ENCODE measurements around the gene SLC22A16. TPM values are rescaled to one million over a fixed set of nuclear protein-coding genes. Genes with fewer than 3 reads are reported as not detected.
A peak's percentile ranks its signal among the peaks of the same experiment; 100 is the strongest.
"Not testable (repeated sequence)": the region's sequence is repeated elsewhere in the genome, so short reads cannot be mapped to it uniquely, and the experiment has no call there.

The SLC22A16 gene
- total RNA-seq, 1 experiment from 2014 or later, result not detected

DNA sequence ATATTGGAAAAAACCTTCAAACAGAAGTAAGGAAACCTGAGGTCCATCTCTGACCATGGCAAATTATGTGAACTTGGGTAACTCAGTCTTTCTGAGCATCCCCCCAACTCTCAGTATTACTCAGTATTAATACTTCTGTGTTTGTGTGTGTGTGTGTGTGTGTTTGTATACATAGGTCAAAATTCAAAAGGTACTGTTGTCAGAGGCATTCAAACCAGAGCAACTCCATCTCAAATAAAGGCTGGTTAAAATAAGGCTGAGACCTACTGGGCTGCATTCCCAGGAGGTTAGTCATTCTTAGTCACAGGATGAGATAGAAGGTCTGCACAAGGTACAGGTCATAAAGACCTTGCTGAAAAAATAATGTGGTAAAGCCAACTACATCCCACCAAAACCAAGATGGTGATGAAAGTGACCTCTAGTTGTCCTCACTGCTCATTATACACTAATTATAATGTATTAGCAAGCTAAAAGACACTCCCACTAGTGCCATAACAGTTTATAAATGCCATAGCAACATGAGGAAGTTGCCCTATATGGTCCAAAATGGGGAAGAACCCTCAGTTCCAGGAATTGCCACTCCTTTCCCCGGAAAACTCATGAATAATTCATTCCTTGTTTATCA, 33.3 kb upstream of the SLC22A16 start:
- Histone ChIP-seq H3K9me3 (replicated peaks) (no peaks in the 10 kb centered on the region; the same call in none of the 2 replicates), H3K27me3 (replicated peaks) (no peaks in the 10 kb centered on the region), H3K4me3 (no peak overlapping the region), H3K4me1 (replicated peaks) (peaks cover 18% of the 10 kb centered on the region), H3K36me3 (no peaks in the 10 kb centered on the region), H3K27ac (peak overlapping the region; percentile 10; the same call in 1 of the 2 replicates)
- DNase-seq (ENCODE audit: low read depth in 1 of 2, low spot score in 2 of 2), result peak; percentile 59 to 78

DNA sequence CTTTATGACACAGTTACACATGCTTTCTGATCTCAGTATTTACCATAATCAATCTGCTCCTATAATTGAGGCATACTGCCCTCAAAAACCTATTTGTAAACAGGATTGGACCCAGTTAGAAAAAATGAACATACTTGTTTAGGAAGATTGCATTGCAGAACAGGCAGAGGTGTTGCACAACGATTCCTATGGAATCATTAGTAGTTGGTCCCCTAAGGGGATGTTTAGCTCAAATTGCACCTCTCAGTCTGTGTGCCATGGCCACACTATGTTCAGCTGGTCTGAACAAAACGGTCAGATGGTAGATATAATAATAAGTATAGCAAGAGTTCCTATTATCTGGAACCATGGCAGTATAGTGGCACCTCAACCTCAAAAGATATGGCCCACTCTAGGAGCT, 28.5 kb upstream of the SLC22A16 start:
- not testable (repeated sequence) for DNase-seq (ENCODE audit: low read depth in 1 of 2, low spot score in 2 of 2); H3K27me3 ChIP-seq (replicated peaks)
- peaks cover 12% of the 10 kb centered on the region for H3K4me1 ChIP-seq (replicated peaks)

GRCh38 chr6:110495949-110496348, 19.5 kb upstream of the SLC22A16 start:
- DNase-seq (ENCODE audit: low read depth in 1 of 2, low spot score in 2 of 2), result no peak
- Histone ChIP-seq H3K27ac (no peak overlapping the region), H3K27me3 (replicated peaks) (no peaks in the 10 kb centered on the region), H3K4me1 (replicated peaks) (no peaks in the 10 kb centered on the region), H3K36me3 (no peaks in the 10 kb centered on the region), H3K9me3 (replicated peaks) (no peaks in the 10 kb centered on the region), H3K4me3 (no peak overlapping the region)

More for the DNA sequence above, 28.5 kb upstream of the SLC22A16 start:
- H3K9me3 ChIP-seq (replicated peaks); H3K27ac ChIP-seq; H3K4me3 ChIP-seq; H3K36me3 ChIP-seq: not testable (repeated sequence)

DNA sequence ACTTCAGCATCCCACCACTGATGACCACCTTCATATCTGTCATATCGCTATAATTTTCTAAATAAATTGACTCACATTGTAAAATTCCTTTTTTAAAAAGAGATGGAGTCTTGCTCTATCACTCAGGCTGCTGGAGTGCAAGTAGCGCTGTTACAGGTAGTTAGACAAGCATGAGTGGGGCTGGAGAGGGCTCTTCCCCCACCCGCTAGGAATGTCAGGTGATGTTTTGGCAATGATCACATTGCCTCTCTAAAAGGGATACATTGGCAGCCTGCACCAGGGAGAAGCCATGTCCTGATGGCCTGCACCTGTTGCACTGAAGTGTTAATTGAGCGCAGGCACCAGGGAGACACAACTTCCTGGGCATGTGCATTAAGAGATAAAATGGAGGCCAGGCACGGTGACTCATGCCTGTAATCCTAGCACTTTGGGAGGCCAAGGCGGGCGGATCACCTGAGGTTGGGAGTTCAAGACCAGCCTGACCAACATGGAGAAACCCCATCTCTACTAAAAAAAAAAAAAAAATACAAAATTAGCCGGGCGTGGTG, 16.9 kb upstream of the SLC22A16 start:
- Histone ChIP-seq H3K27me3 (replicated peaks) (no peaks in the 10 kb centered on the region), H3K4me3 (no peak overlapping the region), H3K9me3 (replicated peaks) (no peaks in the 10 kb centered on the region), H3K4me1 (replicated peaks) (no peaks in the 10 kb centered on the region), H3K36me3 (no peaks in the 10 kb centered on the region), H3K27ac (no peak overlapping the region)
- DNase-seq (ENCODE audit: low read depth in 1 of 2, low spot score in 2 of 2), result no peak

DNA sequence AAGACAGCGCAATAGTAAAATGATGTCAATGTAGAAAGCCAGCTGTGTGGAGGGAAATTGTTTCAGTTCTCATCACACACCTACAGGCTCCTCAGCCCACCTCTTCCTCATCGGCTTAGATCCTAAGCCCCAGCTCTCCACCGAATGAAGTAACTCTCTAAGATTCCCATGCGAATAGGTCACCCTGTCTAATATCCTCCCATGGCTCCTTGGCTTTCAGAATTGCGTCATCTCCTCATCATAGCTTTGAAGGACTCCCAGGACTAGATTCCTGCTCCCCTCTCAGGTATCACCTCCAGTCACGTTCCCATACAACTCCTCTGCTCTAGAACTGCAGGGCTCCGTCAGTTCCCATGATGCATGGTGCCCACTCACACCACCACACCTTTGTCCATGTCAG, 16.2 kb upstream of the SLC22A16 start:
- no peaks in the 10 kb centered on the region for H3K36me3 ChIP-seq
- H3K4me1 ChIP-seq (replicated peaks), result no peaks in the 10 kb centered on the region
- no peaks in the 10 kb centered on the region for H3K9me3 ChIP-seq (replicated peaks)
- no peaks in the 10 kb centered on the region for H3K27me3 ChIP-seq (replicated peaks)
- no peak for DNase-seq (ENCODE audit: low read depth in 1 of 2, low spot score in 2 of 2)
- no peak overlapping the region for H3K27ac ChIP-seq
- H3K4me3 ChIP-seq, result no peak overlapping the region

GRCh38 chr6:110491644-110492317, 15.4 kb upstream of the SLC22A16 start:
- H3K9me3 ChIP-seq (replicated peaks), result no peaks in the 10 kb centered on the region
- H3K4me3 ChIP-seq, result no peak overlapping the region
- peak in 1 of 2 experiments; percentile 9 for DNase-seq (ENCODE audit: low read depth in 1 of 2, low spot score in 2 of 2)
- no peaks in the 10 kb centered on the region for H3K36me3 ChIP-seq
- H3K27me3 ChIP-seq (replicated peaks), result no peaks in the 10 kb centered on the region
- H3K4me1 ChIP-seq (replicated peaks), result no peaks in the 10 kb centered on the region
- H3K27ac ChIP-seq, result no peak overlapping the region

GRCh38 chr6:110491299-110491643, 14.9 kb upstream of the SLC22A16 start:
- Histone ChIP-seq H3K36me3 (no peaks in the 10 kb centered on the region), H3K9me3 (replicated peaks) (no peaks in the 10 kb centered on the region), H3K4me3 (no peak overlapping the region), H3K27ac (no peak overlapping the region), H3K4me1 (replicated peaks) (no peaks in the 10 kb centered on the region), H3K27me3 (replicated peaks) (no peaks in the 10 kb centered on the region)
- peak in 1 of 2 experiments; percentile 2 for DNase-seq (ENCODE audit: low read depth in 1 of 2, low spot score in 2 of 2)

DNA sequence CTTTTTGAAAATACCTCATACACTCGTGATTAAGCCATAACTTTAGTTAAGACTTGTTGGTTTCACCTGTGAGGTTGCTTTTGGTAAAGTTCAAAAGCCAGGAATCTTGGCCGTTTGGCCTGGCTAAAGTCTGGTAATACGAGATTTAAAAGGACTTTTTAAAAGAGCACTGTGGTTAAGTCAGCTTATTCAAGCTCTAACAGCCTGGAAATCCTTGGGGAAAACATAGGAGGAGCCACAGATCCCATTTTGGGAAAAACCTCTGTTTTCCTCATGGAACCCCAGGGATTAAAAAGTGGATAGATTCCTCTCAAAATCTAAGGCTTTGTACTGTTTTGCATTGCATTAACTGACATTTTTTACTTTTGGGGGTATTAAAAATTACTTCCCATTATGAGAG, 13.7 kb upstream of the SLC22A16 start:
- H3K4me1 ChIP-seq (replicated peaks), result no peaks in the 10 kb centered on the region
- no peaks in the 10 kb centered on the region for H3K9me3 ChIP-seq (replicated peaks)
- no peak for DNase-seq (ENCODE audit: low read depth in 1 of 2, low spot score in 2 of 2)
- H3K27ac ChIP-seq, result no peak overlapping the region
- no peaks in the 10 kb centered on the region for H3K36me3 ChIP-seq
- no peak overlapping the region for H3K4me3 ChIP-seq
- no peaks in the 10 kb centered on the region for H3K27me3 ChIP-seq (replicated peaks)

GRCh38 chr6:110488606-110489190, 12.3 kb upstream of the SLC22A16 start:
- DNase-seq (ENCODE audit: low read depth in 1 of 2, low spot score in 2 of 2), result no peak
- H3K4me1 ChIP-seq (replicated peaks), result no peaks in the 10 kb centered on the region

DNA sequence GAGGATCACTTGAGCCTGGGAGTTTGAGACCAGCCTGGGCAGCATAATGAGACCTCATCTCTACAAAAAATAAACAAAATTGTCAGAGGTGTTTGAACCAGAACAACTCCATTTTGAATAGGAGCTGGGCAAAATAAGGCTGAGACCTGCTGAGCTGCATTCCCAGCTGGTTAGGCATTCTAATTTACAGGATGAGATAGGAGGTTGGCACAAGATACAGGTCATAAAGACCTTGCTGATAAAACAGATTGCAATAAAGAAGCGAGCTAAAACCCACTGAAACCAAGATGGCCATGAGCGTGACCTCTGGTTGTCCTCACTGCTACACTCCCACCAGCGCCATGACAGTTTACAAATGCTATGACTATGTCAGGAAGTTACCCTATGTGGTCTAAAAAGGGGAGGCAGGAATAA, 11.6 kb upstream of the SLC22A16 start:
- H3K27me3 ChIP-seq (replicated peaks); H3K4me1 ChIP-seq (replicated peaks); H3K27ac ChIP-seq; H3K4me3 ChIP-seq; H3K9me3 ChIP-seq (replicated peaks); DNase-seq (ENCODE audit: low read depth in 1 of 2, low spot score in 2 of 2); H3K36me3 ChIP-seq: not testable (repeated sequence)

More at GRCh38 chr6:110488606-110489190, 12.3 kb upstream of the SLC22A16 start:
- no peak overlapping the region for H3K4me3 ChIP-seq
- H3K9me3 ChIP-seq (replicated peaks), result no peaks in the 10 kb centered on the region
- H3K36me3 ChIP-seq, result no peaks in the 10 kb centered on the region; the same call in 1 of the 2 replicates
- 0 out of 2 replicates have a peak, but pooled peaks cover 3% of the 10 kb centered on the region for H3K27me3 ChIP-seq (replicated peaks)
- no peak overlapping the region for H3K27ac ChIP-seq

DNA sequence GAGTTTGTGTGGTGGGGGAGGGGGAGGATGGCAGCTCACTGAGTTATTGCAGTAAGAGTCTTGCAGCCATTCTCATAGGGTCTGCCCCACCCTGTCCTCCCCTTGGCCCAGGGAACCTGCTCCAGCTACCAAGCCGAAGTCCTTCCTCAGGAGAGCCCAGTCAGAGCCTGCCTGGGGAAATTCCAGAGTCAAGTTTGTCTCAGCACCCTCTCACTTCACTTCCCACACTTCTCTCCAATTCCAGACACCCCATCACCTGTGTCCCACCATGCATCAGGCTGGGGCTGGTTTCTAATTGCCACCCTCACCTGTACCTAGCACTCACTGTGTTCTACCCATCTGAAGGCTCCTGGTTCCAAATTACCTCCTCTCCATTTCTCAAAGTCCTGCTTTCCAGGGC, 10.3 kb upstream of the SLC22A16 start:
- Histone ChIP-seq H3K4me1 (replicated peaks) (no peaks in the 10 kb centered on the region), H3K36me3 (no peaks in the 10 kb centered on the region; the same call in 1 of the 2 replicates), H3K27me3 (replicated peaks) (0 out of 2 replicates have a peak, but pooled peaks cover 3% of the 10 kb centered on the region), H3K4me3 (no peak overlapping the region), H3K9me3 (replicated peaks) (no peaks in the 10 kb centered on the region), H3K27ac (no peak overlapping the region)
- no peak for DNase-seq (ENCODE audit: low read depth in 1 of 2, low spot score in 2 of 2)

- H3K4me1 ChIP-seq (replicated peaks), result no peaks in the 10 kb centered on the region
- H3K27me3 ChIP-seq (replicated peaks), result 0 out of 2 replicates have a peak, but pooled peaks cover 3% of the 10 kb centered on the region
- H3K4me3 ChIP-seq, result no peak overlapping the region
- no peaks in the 10 kb centered on the region; the same call in 1 of the 2 replicates for H3K36me3 ChIP-seq
- no peaks in the 10 kb centered on the region; the same call in 1 of the 2 replicates for H3K9me3 ChIP-seq (replicated peaks)
- DNase-seq (ENCODE audit: low read depth in 1 of 2, low spot score in 2 of 2), result no peak
- no peak overlapping the region for H3K27ac ChIP-seq
These were observed 9.1 kb upstream of the SLC22A16 start for GRCh38 chr6:110485491-110485890.

DNA sequence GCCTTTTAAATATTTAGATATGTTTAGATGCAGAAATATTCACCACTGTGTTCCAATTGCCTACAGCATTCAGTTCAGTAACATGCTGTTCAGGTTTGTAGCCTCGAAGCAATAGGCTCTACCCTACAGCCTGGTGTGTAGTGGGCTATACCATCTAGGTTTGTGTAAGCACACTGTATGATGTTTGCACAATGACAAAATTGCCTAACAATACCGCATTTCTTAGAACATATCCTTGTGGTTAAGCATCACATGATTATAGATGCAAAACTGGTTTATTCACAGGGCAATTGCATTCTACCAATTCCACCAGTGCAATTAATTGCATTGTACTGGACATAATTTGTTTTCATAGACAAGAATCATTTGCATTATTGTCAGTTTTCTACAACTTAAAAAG, 7.9 kb upstream of the SLC22A16 start:
- DNase-seq (ENCODE audit: low read depth in 1 of 2, low spot score in 2 of 2), result no peak
- H3K36me3 ChIP-seq, result no peaks in the 10 kb centered on the region; the same call in 1 of the 2 replicates

More for the DNA sequence above, 7.9 kb upstream of the SLC22A16 start:
- H3K4me3 ChIP-seq, result no peak overlapping the region
- H3K9me3 ChIP-seq (replicated peaks), result no peaks in the 10 kb centered on the region; the same call in 1 of the 2 replicates
- 0 out of 2 replicates have a peak, but pooled peaks cover 3% of the 10 kb centered on the region for H3K27me3 ChIP-seq (replicated peaks)
- H3K4me1 ChIP-seq (replicated peaks), result no peaks in the 10 kb centered on the region
- H3K27ac ChIP-seq, result no peak overlapping the region
